HG03521 (cell line): ENCODE measurements around the gene MAPK4.

Experiments
- ATAC-seq: cut with Tn5 transposase; IDR thresholded peaks from one replicate; pipeline ENCODE4 v1.9.1; 2021; ENCODE audit warnings: mild to moderate bottlenecking, moderate library complexity; ENCODE audit not compliant: unreplicated experiment

MAPK4 gene

DNA sequence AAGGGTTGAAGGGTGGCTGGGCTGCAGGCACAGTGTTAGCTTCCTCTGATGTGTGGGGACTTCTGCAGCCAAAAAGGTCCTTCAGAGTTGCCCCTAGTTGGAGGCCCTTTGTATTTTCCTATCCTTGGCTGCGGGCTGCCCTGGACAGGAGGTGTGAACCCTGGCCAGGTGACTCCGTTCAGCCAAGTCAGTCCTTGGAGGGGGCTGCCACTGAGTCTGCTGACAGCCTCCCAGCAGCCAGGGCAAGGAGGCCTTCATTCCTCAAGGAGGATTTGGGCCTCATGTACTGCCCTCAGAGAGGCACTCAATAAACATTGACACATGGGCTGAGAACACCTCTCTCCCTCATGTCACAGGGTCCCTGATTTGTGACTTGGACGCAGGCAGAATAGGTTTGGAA lies 62.4 kb downstream of the MAPK4 start:
- no peak for ATAC-seq

- ATAC-seq, result no peak
Measured at GRCh38 chr18:50622865-50623393, 63.0 kb downstream of the MAPK4 start.

- no peak for ATAC-seq
Measured at GRCh38 chr18:50623694-50624352, 63.9 kb downstream of the MAPK4 start.

GRCh38 chr18:50624981-50625380 lies 65.1 kb downstream of the MAPK4 start:
- no peak for ATAC-seq

DNA sequence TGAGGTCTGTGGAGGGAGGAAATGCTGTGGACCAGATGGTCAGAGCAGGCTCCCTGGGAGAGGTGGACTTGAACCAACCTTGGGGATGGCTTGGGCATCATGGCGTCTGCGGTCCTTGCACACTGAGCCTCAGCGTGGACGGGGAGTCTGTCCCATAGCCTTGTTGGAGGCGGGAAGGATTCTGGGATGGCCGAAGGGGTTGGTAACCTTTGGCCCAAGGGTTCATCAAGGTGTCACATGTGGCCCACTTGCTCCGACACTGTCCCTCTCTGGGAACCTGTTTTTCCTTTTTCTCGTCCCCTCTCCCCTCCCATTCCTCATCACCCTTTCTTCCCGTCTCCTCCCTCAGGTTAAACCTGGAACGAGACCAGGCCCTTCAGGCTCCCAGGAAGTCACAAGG lies 66.4 kb downstream of the MAPK4 start:
- ATAC-seq, result no peak

DNA sequence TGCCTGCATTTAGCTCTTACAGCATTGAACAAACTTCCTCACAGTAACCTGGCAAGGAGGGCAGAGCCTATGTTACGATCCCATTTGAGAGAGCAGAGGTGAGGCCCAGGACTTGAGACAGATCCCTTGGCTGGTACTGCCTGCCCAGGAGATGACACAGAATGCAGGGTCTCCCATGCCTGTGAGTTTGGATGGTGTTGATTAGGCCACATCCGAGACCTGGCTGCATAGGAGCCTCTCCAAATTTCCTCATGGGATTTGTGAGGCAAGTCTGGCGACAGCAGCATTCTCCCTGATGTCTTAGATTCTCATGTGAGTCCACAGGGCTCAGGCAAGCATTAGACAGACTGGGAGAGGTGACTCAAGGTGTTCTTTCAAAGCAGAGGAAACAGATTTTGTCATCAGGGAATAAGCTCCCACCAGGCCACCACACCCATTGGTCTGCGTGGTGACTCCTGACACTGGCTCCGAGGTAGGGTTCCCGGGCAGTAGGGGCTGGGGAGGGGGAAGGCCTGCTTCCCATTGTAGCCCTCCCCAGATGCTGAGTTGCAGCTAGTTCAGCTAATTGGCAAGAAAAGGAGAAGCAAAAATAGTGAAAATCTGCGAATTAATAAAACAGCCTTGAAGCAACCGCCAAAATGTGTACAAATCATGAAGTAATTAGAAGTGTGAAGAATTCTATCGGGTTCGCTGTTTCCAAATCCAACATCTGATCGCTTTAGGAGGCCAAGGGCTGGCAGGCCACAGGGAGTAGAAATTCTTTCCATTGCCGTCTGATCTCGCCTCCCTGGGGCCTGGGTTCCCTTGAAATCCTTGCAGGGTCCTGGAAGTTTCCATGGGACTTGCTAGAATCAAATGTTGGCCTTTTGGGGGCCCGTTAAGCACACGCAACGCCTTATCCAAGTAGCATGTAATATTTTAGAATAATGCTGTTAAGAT lies 68.0 kb downstream of the MAPK4 start:
- no peak for ATAC-seq

DNA sequence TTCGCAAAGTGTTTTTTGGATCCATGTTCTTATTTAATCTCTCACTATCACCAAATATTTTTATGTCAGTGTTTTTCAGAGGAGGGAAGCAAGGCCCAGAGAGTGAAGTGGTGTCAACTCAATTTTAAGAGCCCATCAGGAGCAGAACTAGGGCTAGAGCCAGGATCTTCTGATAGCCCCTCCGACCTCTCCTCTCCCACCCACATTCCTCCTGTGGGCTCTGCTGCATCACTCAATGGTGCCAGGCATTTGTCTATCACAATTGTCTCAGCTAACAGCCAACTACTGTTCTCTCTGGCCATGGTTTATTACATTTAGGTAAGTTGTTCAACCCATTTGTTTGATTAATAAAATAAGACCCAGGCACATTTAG lies 68.6 kb downstream of the MAPK4 start:
- ATAC-seq, result no peak

DNA sequence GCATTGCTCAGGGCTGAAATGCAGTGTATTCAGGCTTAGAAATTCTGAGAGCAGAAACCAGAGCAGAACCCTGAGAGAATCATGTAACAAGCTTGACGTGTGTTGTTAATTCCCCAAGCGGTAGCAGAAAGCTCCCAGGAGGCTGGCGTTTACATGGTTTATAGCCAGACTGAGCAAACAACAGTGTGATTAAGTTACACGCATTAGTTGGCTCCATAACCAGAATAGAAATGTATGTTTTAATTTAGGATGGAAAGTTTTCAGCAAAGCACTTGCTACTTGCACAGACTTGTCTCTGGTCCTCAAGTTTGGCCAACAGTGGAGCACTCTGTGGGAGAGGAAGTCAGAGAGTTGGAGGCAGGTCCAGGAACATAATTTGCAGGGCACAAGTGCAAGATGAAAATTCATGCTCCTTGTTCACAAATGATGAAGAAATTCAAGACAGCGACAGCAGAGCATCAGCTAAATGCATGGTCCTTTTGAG lies 69.3 kb downstream of the MAPK4 start:
- no peak for ATAC-seq

DNA sequence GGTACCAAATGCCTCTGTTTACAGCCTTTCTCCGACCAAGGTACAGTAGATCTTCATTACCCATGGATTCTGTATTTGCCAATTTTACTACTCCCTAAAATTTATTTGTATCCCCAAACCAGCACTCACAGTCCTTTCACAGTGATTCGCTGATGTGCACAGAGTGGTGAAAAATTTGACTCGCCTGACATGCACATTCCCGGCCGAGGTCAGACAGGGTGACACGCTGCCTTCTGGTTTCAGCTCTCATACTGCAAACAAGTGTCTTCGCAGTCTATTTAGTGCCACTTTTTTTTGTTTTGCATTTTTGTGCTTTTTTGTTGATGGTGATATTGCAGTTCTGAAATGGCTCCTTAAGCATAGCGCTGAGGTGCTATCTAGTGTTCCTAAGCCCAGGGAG lies 71.0 kb downstream of the MAPK4 start:
- no peak for ATAC-seq

- no peak for ATAC-seq
Measured at GRCh38 chr18:50632895-50633515, 73.1 kb downstream of the MAPK4 start.

DNA sequence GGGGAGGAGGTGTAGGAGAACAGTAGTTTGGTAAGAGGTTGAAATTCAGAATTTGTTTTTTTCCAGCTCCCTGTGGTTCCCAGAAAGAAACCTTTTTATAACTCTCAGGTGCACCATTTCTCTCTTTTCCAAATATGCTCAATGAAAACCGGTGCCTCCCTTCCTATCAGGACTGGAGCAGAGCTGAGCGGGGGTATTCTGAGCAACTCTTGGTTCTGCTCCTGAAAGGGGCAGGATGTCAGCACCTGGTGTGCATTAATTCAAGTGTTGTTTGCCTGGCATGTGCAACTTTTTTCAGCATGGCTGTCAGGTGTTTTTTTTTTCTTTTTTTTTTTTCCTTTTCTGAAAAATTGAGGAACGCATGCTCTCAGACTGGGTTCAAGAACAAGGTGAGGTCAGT lies 74.1 kb downstream of the MAPK4 start:
- ATAC-seq, result no peak

GRCh38 chr18:50636366-50637057 lies 76.6 kb downstream of the MAPK4 start:
- no peak for ATAC-seq

GRCh38 chr18:50638016-50638883 lies 78.4 kb downstream of the MAPK4 start:
- ATAC-seq, result no peak

- ATAC-seq, result no peak
Measured at GRCh38 chr18:50638884-50639420, 79.1 kb downstream of the MAPK4 start.

DNA sequence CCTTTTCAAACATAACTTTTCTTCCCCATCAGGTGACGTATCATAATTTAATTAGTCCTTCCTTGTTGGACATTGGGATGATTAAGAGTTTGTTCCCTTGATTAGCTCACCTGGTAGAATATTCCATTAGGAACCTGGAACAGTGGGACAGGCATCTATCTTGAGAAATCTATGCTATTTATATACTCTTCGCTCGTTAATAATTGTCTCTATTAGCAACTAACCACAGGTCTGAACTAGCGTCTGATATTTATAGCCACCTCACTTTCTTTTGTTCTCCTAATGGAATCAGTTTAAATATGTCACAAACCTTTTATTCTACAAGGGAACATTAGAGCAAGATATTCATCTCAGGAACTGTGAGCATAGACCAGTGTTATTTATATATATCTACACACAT lies 79.8 kb downstream of the MAPK4 start:
- ATAC-seq, result no peak

GRCh38 chr18:50642439-50642838 lies 82.6 kb downstream of the MAPK4 start:
- no peak for ATAC-seq

- ATAC-seq, result no peak
Measured at GRCh38 chr18:50644146-50644545, 84.3 kb downstream of the MAPK4 start.

DNA sequence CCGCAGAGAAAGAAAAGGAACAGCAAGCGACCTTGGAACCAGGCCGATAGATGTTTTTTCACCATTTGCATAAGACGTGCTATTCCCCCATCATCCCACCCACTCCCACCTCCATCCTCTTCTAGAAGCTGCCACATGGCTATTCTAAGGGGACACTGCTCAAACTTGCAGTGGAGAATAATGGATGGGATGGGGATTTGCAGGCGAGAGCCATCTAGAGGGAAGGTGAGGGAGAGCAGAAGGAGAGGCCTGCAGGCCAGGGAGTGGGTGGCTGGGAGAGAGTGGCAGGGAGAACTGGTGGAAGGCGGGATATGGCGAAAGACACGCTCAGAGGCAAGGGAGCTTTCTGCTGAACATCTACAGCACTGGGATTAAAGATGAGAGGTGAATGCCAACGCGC lies 84.9 kb downstream of the MAPK4 start:
- no peak for ATAC-seq

GRCh38 chr18:50647237-50647636 lies 87.3 kb downstream of the MAPK4 start:
- ATAC-seq, result no peak

DNA sequence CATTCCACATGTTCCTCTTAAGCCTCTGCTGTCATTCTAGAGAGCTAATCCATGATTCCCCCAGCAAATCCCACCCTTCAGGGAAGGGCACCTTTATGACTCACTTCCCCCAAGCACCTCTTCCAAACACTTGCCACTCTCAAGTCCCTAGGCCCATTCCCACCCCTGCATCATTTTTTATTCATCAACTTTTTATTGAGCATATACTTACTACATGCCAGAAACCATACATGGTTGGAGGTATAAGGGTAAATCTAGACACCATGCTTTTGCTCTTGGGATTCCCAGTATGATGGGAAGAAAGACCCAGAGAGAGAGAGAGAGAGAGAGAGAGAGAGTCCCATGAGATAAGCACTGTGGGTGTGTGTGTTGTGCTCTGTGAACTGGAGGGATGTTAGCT lies 87.9 kb downstream of the MAPK4 start:
- ATAC-seq, result no peak
